IPS-15b (cell line): ENCODE measurements around the gene CPE.
"Not testable (repeated sequence)": the region's sequence is repeated elsewhere in the genome, so short reads cannot be mapped to it uniquely, and the experiment has no call there.

Source experiments
- H3K27me3 ChIP-seq: one replicate; pipeline ENCODE4 v1.6.1; 2013; ENCODE audit warnings: low read length; ENCODE audit not compliant: control insufficient read depth, insufficient read depth
- H3K36me3 ChIP-seq: one replicate; pipeline ENCODE4 v1.6.1; 2013; ENCODE audit warnings: low read length; ENCODE audit not compliant: control insufficient read depth, insufficient read depth
- H3K4me1 ChIP-seq: one replicate; pipeline ENCODE4 v1.6.1; 2013; ENCODE audit warnings: mild to moderate bottlenecking, low read length; ENCODE audit not compliant: control insufficient read depth, insufficient read depth
- H3K4me3 ChIP-seq: one replicate; pipeline ENCODE4 v1.5.1; 2013; ENCODE audit warnings: low read depth, low read length
- H3K9ac ChIP-seq: one replicate; pipeline ENCODE4 v1.6.1; 2013; ENCODE audit warnings: low read depth, mild to moderate bottlenecking, low read length
- H3K9me3 ChIP-seq: one replicate; pipeline ENCODE4 v1.6.1; 2013; ENCODE audit warnings: mild to moderate bottlenecking, low read length; ENCODE audit not compliant: control insufficient read depth, insufficient read depth

The CPE gene

GRCh38 chr4:165449333-165449732, 70.5 kb downstream of the CPE start:
- Histone ChIP-seq H3K4me1 (no peaks in the 10 kb centered on the region), H3K4me3 (no peak overlapping the region), H3K9ac (no peak overlapping the region), H3K9me3 (no peaks in the 10 kb centered on the region), H3K36me3 (no peaks in the 10 kb centered on the region), H3K27me3 (no peaks in the 10 kb centered on the region)

GRCh38 chr4:165450871-165451270, 72.1 kb downstream of the CPE start:
- Histone ChIP-seq H3K9ac (no peak overlapping the region), H3K9me3 (no peaks in the 10 kb centered on the region)

GRCh38 chr4:165453140-165453539, 74.3 kb downstream of the CPE start:
- H3K36me3 ChIP-seq, H3K9me3 ChIP-seq, H3K27me3 ChIP-seq, H3K9ac ChIP-seq, H3K4me3 ChIP-seq, H3K4me1 ChIP-seq: not testable (repeated sequence)

More at GRCh38 chr4:165450871-165451270, 72.1 kb downstream of the CPE start:
- Histone ChIP-seq H3K27me3 (no peaks in the 10 kb centered on the region), H3K4me1 (no peaks in the 10 kb centered on the region), H3K36me3 (no peaks in the 10 kb centered on the region), H3K4me3 (no peak overlapping the region)

- no peak overlapping the region for H3K4me3 ChIP-seq
These were observed 75.6 kb downstream of the CPE start for GRCh38 chr4:165454426-165454825.

GRCh38 chr4:165457793-165458192, 79.0 kb downstream of the CPE start:
- Histone ChIP-seq H3K4me3 (no peak overlapping the region), H3K9me3 (no peaks in the 10 kb centered on the region), H3K36me3 (no peaks in the 10 kb centered on the region), H3K9ac (no peak overlapping the region), H3K4me1 (no peaks in the 10 kb centered on the region), H3K27me3 (no peaks in the 10 kb centered on the region)

More at GRCh38 chr4:165454426-165454825, 75.6 kb downstream of the CPE start:
- Histone ChIP-seq H3K36me3 (no peaks in the 10 kb centered on the region), H3K9ac (no peak overlapping the region), H3K9me3 (no peaks in the 10 kb centered on the region), H3K27me3 (no peaks in the 10 kb centered on the region), H3K4me1 (no peaks in the 10 kb centered on the region)

- no peak overlapping the region for H3K4me3 ChIP-seq
- no peaks in the 10 kb centered on the region for H3K4me1 ChIP-seq
- H3K27me3 ChIP-seq, result no peaks in the 10 kb centered on the region
- no peaks in the 10 kb centered on the region for H3K9me3 ChIP-seq
- no peaks in the 10 kb centered on the region for H3K36me3 ChIP-seq
- H3K9ac ChIP-seq, result no peak overlapping the region
These were observed 79.7 kb downstream of the CPE start for GRCh38 chr4:165458471-165458870.

GRCh38 chr4:165461159-165461821, 82.5 kb downstream of the CPE start:
- Histone ChIP-seq H3K4me1 (no peaks in the 10 kb centered on the region), H3K4me3 (no peak overlapping the region), H3K36me3 (no peaks in the 10 kb centered on the region)

GRCh38 chr4:165462009-165462408, 83.2 kb downstream of the CPE start:
- no peaks in the 10 kb centered on the region for H3K36me3 ChIP-seq
- no peaks in the 10 kb centered on the region for H3K4me1 ChIP-seq
- no peaks in the 10 kb centered on the region for H3K27me3 ChIP-seq
- H3K9ac ChIP-seq, result no peak overlapping the region
- H3K4me3 ChIP-seq, result no peak overlapping the region
- H3K9me3 ChIP-seq, result no peaks in the 10 kb centered on the region

More at GRCh38 chr4:165461159-165461821, 82.5 kb downstream of the CPE start:
- H3K27me3 ChIP-seq, result no peaks in the 10 kb centered on the region
- H3K9ac ChIP-seq, result no peak overlapping the region
- H3K9me3 ChIP-seq, result no peaks in the 10 kb centered on the region

- H3K4me3 ChIP-seq, result no peak overlapping the region
- no peaks in the 10 kb centered on the region for H3K27me3 ChIP-seq
- H3K4me1 ChIP-seq, result no peaks in the 10 kb centered on the region
- H3K9ac ChIP-seq, result no peak overlapping the region
- H3K9me3 ChIP-seq, result no peaks in the 10 kb centered on the region
- H3K36me3 ChIP-seq, result peaks cover 2% of the 10 kb centered on the region
These were observed 85.6 kb downstream of the CPE start for GRCh38 chr4:165464376-165464775.

- H3K9me3 ChIP-seq, result peaks cover under 1% of the 10 kb centered on the region
- H3K4me1 ChIP-seq, result no peaks in the 10 kb centered on the region
- H3K36me3 ChIP-seq, result peaks cover 2% of the 10 kb centered on the region
- no peaks in the 10 kb centered on the region for H3K27me3 ChIP-seq
- no peak overlapping the region for H3K9ac ChIP-seq
- no peak overlapping the region for H3K4me3 ChIP-seq
These were observed 86.1 kb downstream of the CPE start for GRCh38 chr4:165464813-165465381.

GRCh38 chr4:165470009-165470408, 91.2 kb downstream of the CPE start:
- Histone ChIP-seq H3K4me3 (no peak overlapping the region), H3K27me3 (no peaks in the 10 kb centered on the region), H3K4me1 (no peaks in the 10 kb centered on the region), H3K9ac (no peak overlapping the region), H3K36me3 (peaks cover 5% of the 10 kb centered on the region), H3K9me3 (peaks cover 15% of the 10 kb centered on the region)

GRCh38 chr4:165472943-165473676, 94.3 kb downstream of the CPE start:
- H3K4me3 ChIP-seq, result no peak overlapping the region
- H3K36me3 ChIP-seq, result peaks cover 5% of the 10 kb centered on the region
- H3K9me3 ChIP-seq, result peaks cover 15% of the 10 kb centered on the region

More at GRCh38 chr4:165472943-165473676, 94.3 kb downstream of the CPE start:
- H3K4me1 ChIP-seq, result no peaks in the 10 kb centered on the region
- no peaks in the 10 kb centered on the region for H3K27me3 ChIP-seq
- H3K9ac ChIP-seq, result no peak overlapping the region
